NT2/D1 (cell line): ENCODE data around the gene LRRC47.

ENCODE experiments used
- YY1 ChIP-seq: IDR thresholded peaks from 2 replicates; pipeline ENCODE4 v1.6.1; 2011; ENCODE audit not compliant: insufficient read length, insufficient read depth
- ZNF274 ChIP-seq: IDR thresholded peaks from 2 replicates; pipeline ENCODE4 v1.6.1; 2011; ENCODE audit warnings: mild to moderate bottlenecking, low read depth, low read length

GRCh38 chr1:3831689-3832088 is 35.4 kb upstream of the LRRC47 start:
- no peak for TF ChIP-seq YY1
- TF ChIP-seq ZNF274, result no peak
